ENCODE measurements around the gene CFAP141. TPM values are rescaled to one million over a fixed set of nuclear protein-coding genes. Genes with fewer than 3 reads are reported as not detected.
"Not testable (repeated sequence)": the region's sequence is repeated elsewhere in the genome, so short reads cannot be mapped to it uniquely, and the experiment has no call there.

CFAP141 gene
- total RNA-seq (2014; rRNA removed; shearing (Covaris generic)): not detected in 2 replicates

DNA sequence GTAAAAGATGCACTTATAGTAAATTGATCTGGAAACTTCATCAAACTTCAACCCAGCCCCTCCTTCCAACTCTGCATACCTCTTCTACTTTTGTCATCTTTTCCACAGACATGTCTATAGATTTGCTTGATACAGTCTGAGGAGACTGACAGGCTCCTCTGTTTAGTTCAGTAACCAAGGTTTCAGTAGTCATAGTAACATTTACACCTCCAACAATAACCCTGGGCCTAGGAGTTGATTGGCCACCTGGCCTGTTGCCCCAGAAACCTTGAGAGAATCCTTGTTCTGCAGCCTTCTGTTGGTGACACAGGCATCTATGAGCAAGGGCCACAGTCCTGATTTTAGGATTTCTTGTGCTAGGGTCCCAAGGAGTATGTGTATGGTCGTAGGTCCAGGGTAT, at the start of gene CFAP141:
CFAP141 (minus strand) TSS at position 138 of the 400 bp plus-strand sequence; CDS start at position 112, 26 bp downstream.
- DNase-seq (ENCODE audit: low spot score): no peak

DNA sequence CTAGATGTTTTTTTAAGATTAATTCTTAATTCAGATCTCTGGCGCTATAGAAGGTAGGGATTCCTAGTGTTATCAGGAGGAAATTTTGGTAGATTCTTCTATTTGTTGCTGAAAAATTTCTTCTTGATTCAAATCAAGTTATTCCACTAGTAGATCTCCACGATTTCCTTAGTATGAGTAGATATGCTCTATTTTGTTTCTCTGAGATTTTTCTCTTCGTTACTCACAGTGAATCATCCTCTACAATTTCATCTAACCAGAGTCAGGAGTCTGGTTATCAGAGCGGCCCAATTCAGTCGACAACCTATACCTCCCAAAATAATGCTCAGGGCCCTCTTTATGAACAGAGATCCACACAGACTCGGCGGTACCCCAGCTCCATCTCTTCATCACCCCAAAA, 47.5 kb upstream of the CFAP141 start:
- no peak for DNase-seq (ENCODE audit: low spot score)

DNA sequence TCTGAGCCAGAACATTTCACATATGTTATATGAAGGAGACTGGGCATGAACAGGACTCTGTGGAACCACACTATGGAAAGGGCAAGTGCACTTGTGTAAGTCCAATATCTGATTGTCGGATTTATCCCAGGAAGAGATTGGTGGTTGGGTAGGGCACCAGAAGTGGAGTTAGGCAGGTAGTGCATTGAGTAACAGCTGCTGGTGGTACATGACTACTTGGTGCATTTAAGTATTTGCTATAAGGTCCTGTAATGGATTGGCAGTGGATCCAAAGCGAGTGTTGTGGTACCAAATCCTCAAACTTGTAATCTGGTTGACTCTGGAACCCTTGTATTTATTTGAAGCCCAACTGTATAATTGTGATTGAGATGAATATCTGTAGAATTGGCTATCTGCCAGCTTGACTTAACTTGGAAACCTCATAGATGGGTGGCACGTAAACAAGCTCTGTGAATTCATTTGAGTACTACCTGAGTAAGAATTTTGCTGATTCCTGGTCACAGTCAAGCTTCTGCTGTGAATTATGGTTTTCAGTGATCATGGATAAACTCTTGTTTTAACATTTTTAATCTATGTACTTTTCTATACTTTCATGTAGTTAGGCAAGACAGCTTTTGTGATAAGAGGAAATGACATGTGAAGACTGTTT, 35.7 kb upstream of the CFAP141 start:
- no peak for DNase-seq (ENCODE audit: low spot score)

DNA sequence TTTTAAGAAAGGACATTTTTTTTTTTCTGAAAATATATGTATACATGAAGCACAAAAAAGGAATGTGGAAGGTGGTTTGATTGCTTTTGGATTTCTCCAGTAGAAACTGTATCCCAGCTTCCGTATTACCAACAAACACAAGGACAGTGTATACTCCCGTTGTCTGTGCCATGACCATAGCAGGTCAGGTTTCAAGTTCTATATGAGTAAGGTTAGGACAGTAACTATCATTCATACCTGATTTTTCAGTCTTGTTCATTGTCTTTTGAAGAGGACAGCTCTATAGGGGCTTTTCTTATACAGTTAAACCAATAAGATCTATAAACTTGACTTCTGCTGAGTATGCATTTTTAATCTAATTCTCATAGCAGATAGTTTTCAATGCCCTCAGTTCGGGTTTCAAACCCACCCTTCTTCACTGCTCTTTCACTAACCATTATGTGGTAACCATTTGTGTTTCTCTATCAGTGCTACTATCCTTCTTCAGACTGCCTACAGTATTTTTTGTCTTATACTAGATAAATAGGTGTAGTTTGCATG, 34.2 kb upstream of the CFAP141 start:
- DNase-seq (ENCODE audit: low spot score): no peak

- no peak for DNase-seq (ENCODE audit: low spot score)
Measured at GRCh38 chr1:154239491-154239890, 33.4 kb upstream of the CFAP141 start.

DNA sequence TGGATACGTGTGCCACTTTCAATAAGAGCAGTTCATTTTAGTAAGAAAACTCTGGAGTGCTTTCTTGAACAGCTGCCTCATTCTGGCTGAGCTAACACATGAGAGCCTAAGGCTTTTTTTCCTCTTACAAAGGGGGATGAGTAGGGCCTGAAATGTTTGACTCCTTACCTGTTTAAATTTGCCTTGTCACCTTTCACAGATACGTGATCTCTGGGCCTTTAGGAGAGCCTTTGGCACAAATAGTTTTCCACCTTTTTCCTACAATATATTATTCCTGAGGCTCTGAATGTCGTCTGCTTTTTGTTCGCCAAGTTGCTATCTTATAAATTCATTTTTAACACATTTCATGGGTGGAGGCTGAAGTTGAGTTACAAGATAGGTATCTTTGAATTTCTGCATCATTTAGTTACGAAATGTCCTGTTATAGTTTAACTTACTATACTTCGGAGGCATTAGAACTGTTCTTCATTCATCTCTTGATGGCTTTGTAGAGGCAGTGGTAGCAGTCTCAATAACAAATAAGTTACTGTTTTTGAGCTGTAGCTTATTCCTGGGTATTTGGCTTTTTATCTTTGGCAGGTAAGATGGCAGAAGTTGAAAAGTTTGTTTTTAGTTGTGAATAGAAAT, 31.9 kb upstream of the CFAP141 start:
- no peak for DNase-seq (ENCODE audit: low spot score)

GRCh38 chr1:154237435-154237834, 31.3 kb upstream of the CFAP141 start:
- no peak for DNase-seq (ENCODE audit: low spot score)

DNA sequence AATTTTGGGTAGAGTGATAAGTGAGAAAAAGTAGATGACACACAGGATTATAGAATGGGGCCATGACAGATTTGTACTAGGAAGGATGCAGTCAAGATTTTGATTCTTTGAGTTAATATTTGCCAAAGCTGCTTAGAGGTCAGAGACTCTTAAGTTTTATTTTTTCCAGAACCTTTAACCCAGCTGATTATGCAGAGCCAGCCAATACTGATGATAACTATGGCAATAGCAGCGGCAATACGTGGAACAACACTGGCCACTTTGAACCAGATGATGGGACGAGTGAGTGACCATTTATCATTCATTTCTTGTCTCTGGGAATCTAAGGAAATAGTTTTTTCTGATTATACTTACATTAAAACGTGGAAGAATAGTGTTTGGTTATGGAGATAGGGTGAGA, 30.7 kb upstream of the CFAP141 start:
- no peak for DNase-seq (ENCODE audit: low spot score)

DNA sequence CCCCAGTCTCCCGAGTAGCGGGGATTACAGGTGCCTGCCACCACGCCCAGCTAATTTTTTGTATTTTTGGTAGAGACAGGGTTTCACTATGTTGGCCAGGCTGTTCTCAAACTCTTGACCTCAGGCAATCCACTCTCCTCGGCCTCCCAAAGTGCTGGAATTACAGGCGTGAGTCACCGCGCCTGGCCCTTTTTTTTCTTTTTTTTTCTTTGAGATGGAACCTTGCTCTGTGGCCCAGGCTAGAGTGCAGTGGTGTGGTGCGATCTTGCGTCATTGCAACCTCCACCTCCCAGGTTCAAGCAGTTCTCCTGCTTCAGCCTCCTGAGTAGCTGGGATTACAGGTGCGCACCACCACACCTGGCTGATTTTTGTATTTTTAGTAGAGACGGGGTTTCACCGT, 27.0 kb upstream of the CFAP141 start:
- not testable (repeated sequence) for DNase-seq (ENCODE audit: low spot score)

- DNase-seq (ENCODE audit: low spot score): not testable (repeated sequence)
Measured at GRCh38 chr1:154231112-154231511, 25.0 kb upstream of the CFAP141 start.

DNA sequence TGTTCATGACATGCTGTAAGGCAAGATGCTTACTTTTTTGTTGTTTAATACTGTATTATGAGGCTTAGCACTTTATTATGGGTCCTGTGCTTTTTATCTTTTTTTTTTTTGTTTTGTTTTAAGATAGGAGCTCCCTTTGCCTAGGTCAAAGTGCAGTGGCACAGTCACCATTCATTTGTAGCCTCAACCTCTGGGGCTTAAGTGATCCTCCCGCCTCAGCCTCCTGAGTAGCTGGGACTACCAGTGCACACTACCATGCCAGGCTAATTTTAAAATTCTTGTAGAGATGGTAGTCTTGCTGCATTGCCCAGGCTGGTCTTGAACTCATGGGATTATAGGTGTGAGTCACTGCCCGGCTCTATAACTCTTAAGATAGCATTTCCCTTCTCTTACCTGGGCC, 19.2 kb upstream of the CFAP141 start:
- no peak for DNase-seq (ENCODE audit: low spot score)

DNA sequence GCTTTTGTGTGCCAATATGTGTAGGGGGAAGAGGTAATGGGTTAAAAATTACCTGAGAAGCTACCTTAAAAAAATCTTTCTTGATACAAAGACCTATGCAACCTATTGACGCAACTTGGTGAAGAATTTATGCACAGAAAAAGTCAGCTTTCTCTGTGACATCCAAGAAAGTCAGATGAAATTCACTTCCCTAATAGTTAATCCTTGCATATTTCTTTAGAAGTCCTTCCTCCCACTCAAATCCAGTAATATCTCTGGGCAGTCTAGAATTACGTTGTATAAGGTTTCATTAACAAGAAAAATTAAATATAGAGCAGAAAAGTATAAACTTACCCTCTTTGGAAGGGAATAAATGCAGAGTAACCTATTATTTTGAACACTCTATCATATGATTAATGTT, 17.5 kb upstream of the CFAP141 start:
- DNase-seq (ENCODE audit: low spot score): no peak

GRCh38 chr1:154222918-154223317, 16.8 kb upstream of the CFAP141 start:
- no peak for DNase-seq (ENCODE audit: low spot score)

DNA sequence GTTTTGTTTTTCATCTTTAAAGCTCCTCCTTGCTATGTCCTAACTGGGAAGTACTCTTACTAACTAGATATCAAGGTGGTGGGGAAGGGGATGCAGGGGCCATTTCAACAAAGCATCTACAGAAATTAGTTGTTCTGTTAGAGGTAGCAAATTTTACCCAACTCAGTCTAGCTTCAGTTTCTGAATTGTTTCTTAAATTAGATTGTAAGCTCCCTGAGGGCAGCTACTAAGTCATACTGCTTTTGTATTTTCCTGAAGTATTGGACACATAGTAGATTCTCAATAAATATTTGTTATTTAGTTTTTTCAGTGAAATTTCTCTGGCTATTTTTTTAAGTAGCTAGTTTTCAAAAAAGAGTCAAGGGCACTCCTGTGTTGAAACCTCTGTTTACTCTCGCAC, 16.4 kb upstream of the CFAP141 start:
- DNase-seq (ENCODE audit: low spot score): no peak

- DNase-seq (ENCODE audit: low spot score): no peak
Measured at GRCh38 chr1:154221278-154222001, 15.3 kb upstream of the CFAP141 start.

GRCh38 chr1:154220970-154221277, 14.8 kb upstream of the CFAP141 start:
- DNase-seq (ENCODE audit: low spot score): no peak

- peak; percentile 99 for DNase-seq (ENCODE audit: low spot score)
Measured at GRCh38 chr1:154220071-154220969, 14.2 kb upstream of the CFAP141 start, which contains the start of gene UBAP2L. TSS of gene UBAP2L (plus strand) at chr1:154220955. CDS start at chr1:154225124, 4,169 bp downstream.

DNA sequence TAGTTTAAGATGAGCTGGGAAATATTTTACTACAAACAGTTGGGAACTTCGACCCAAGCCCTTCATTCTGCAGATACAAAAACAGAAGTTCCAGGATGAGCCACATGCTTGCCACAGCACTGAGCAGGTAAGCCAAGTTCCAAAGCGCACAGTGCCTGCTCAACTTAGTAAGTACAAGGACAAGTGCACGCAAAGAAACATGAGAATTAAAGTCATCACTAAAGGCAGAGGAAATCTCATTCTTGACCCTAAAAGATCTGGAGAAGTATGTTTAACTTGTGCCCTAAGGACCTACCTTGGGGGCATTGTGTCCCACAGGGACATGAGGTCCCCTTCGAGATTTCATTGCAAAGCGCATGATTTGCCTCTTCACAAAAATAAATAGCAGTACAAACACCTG, 13.4 kb upstream of the CFAP141 start:
- DNase-seq (ENCODE audit: low spot score): no peak

GRCh38 chr1:154218545-154218944, 12.4 kb upstream of the CFAP141 start:
- DNase-seq (ENCODE audit: low spot score): no peak

DNA sequence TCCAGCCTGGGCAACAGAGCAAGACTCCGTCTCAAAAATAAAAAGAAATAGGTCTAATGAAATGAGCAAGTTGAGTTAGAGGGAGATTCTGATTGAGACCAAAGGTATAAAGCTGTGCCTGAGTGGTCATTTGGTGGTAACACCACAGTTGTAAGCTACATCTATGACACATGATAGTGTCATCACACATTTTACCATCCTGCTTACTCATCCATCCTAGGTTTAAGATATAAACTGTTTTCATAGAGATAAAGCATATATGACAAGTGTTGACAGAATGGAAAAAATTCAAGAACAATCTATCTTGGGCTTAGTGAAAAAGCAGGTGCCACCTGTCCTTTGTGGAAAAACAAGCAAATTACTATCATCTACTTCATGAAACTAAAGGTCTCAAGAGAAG, 7.1 kb upstream of the CFAP141 start:
- no peak for DNase-seq (ENCODE audit: low spot score)

DNA sequence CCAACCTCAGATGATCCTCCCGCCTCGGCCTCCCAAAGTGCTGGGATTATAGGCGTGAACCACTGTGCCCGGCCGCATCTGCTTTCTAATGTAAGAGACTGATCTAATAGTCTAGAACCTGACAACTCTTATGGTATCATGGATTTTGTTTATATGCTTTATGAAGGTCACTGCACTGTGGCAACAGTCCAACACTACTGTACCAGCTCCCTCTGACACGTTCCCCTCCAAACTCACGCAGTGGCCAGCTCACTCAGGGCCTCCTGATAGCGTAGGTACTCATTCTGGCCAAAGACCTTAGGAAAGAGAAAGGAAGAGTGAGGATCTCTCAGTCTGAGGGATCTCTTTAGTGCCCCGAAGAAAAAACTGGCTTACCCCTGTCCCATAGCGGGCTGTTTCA, 6.0 kb upstream of the CFAP141 start:
- no peak for DNase-seq (ENCODE audit: low spot score)

Measured in H4 (cell line).